Smooth muscle cell (in vitro differentiated cells): Measurements from ENCODE around the gene TNFRSF11A. TPM values are rescaled to one million over a fixed set of nuclear protein-coding genes. Genes with fewer than 3 reads are reported as not detected.

Experiments used
- DNase-seq: peaks from one replicate; lab custom pipeline; 2025; ENCODE audit not compliant: unreplicated experiment; lab: John Stamatoyannopoulos, UW
- H2AFZ ChIP-seq: fragments of 200-600 bp; sonication (generic); 2 replicates; pipeline ENCODE4 v1.6.0; 2016; ENCODE audit warnings: antibody characterized with exemption, low read depth, mild to moderate bottlenecking
- H3F3A ChIP-seq: fragments of 200-600 bp; sonication (generic); 2 replicates; pipeline ENCODE4 v1.6.0; 2017; ENCODE audit warnings: antibody characterized with exemption, low read depth
- H3K27ac ChIP-seq: fragments of 200-600 bp; sonication (generic); 2 replicates; pipeline ENCODE4 v1.5.1; 2016; ENCODE audit warnings: low read depth, mild to moderate bottlenecking
- H3K27me3 ChIP-seq: fragments of 200-600 bp; sonication (generic); 2 replicates; pipeline ENCODE4 v1.6.1; 2016; ENCODE audit warnings: low read depth, mild to moderate bottlenecking
- H3K36me3 ChIP-seq: fragments of 200-600 bp; sonication (generic); 2 replicates; pipeline ENCODE4 v1.5.1; 2016; ENCODE audit warnings: low read depth
- H3K4me1 ChIP-seq: fragments of 200-600 bp; sonication (generic); 2 replicates; pipeline ENCODE4 v1.5.1; 2016; ENCODE audit warnings: low read depth
- H3K4me2 ChIP-seq: fragments of 200-600 bp; sonication (generic); 2 replicates; pipeline ENCODE4 v1.6.0; 2016; ENCODE audit warnings: mild to moderate bottlenecking
- H3K4me3 ChIP-seq: fragments of 200-600 bp; sonication (generic); 2 replicates; pipeline ENCODE4 v1.5.1; 2016; ENCODE audit warnings: mild to moderate bottlenecking
- H3K79me2 ChIP-seq: fragments of 200-600 bp; sonication (generic); 2 replicates; pipeline ENCODE4 v1.6.0; 2016; ENCODE audit warnings: low read depth, mild to moderate bottlenecking
- H3K9ac ChIP-seq: fragments of 200-600 bp; sonication (generic); 2 replicates; pipeline ENCODE4 v1.6.0; 2016; ENCODE audit warnings: low read depth
- H3K9me3 ChIP-seq: fragments of 200-600 bp; sonication (generic); replicated peaks from 2 replicates; pipeline ENCODE4 v1.5.1; 2016; ENCODE audit warnings: low read depth
- H4K20me1 ChIP-seq: fragments of 200-600 bp; sonication (generic); 2 replicates; pipeline ENCODE4 v1.6.0; 2016; ENCODE audit warnings: low read depth
- WGBS: methylation state at CpG from one replicate; pipeline ENCODE4 v1.1.7; 2016; ENCODE audit warnings: low lambda C conversion rate; 5-methylcytosine and 5-hydroxymethylcytosine counted together
- polyA plus RNA-seq: library from polyadenylated mRNA; unstranded; fragments of >200 nt; fragmentation: Nextera tagmentation; extraction: Ambion mirVana; gene quantifications from 2 replicates; pipeline ENCODE4 v1.2.1, GENCODE V29; 2016
- total RNA-seq: library from RNA; depleted of rRNA; stranded (reverse); fragments of >200 nt; gene quantifications from 2 replicates; pipeline ENCODE4 v1.2.3, GENCODE V29; 2014
- TF ChIP-seq, protein P1 (sequence below): fragments of 200-600 bp; sonication (generic); IDR thresholded peaks from 2 replicates; pipeline ENCODE4 v1.5.1; 2017; ENCODE audit warnings: borderline replicate concordance, mild to moderate bottlenecking, antibody characterized with exemption; ENCODE audit not compliant: insufficient read depth, poor library complexity, severe bottlenecking

TNFRSF11A gene
- total and polyA plus RNA-seq, 2 experiments from 2014 or later = under 0.01 TPM; not detected in 1

DNA sequence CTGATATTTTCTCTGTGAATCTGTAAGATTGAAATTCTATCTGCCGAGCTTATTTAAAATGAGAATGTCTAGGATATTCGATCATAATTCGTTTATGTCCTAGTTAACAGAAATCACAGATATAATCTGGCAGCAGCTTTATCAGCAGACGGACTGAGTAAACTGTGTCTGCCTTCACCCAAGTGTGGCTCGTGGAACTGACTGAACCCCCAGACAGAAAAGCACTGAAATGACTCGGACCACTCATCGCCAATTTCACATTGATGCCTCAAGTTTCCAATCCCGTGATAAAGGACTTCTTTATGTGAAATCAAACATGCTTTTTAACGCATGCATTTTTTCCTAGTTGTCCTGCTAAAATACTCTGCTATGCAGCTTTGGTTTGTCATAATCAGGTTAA is 15.9 kb downstream of the TNFRSF11A start:
- Histone ChIP-seq H3K27ac (no peak overlapping the region), H3K4me3 (no peak overlapping the region), H3K4me2 (no peak overlapping the region), H3K79me2 (no peaks in the 10 kb centered on the region), H4K20me1 (no peaks in the 10 kb centered on the region), H3F3A (no peaks in the 10 kb centered on the region), H3K4me1 (peaks cover 10% of the 10 kb centered on the region), H3K27me3 (peaks cover 69% of the 10 kb centered on the region), H3K9me3 (no peaks in the 10 kb centered on the region), H3K9ac (no peak overlapping the region), H3K36me3 (no peaks in the 10 kb centered on the region), H2AFZ (no peak overlapping the region)
- TF ChIP-seq, protein P1, sequence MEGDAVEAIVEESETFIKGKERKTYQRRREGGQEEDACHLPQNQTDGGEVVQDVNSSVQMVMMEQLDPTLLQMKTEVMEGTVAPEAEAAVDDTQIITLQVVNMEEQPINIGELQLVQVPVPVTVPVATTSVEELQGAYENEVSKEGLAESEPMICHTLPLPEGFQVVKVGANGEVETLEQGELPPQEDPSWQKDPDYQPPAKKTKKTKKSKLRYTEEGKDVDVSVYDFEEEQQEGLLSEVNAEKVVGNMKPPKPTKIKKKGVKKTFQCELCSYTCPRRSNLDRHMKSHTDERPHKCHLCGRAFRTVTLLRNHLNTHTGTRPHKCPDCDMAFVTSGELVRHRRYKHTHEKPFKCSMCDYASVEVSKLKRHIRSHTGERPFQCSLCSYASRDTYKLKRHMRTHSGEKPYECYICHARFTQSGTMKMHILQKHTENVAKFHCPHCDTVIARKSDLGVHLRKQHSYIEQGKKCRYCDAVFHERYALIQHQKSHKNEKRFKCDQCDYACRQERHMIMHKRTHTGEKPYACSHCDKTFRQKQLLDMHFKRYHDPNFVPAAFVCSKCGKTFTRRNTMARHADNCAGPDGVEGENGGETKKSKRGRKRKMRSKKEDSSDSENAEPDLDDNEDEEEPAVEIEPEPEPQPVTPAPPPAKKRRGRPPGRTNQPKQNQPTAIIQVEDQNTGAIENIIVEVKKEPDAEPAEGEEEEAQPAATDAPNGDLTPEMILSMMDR = no peak
- 83% methylated on average over 9 of the region's 9 CpGs for WGBS
- DNase-seq = no peak

DNA sequence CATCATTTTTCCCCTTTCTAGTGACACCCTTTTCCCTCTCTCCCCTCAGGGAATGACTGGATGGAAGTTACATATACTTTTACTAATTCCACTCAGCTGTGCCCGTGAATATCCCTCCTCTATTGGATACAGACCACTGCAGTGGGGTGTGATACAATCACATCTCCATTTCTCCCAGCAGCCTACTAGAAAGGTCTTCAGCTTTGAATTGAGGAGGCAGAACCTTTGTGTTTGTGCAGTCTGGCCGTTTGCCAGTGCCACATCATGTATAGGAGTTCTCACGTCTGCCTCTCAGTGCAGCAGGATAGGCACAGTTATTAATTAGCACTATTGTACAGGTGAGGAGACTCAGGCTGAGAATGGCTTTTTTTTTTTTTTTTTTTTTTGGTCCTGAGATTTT is 16.4 kb downstream of the TNFRSF11A start:
- no peak overlapping the region for H3K9ac ChIP-seq
- no peaks in the 10 kb centered on the region for H3K79me2 ChIP-seq
- WGBS = 82% methylated on average over 3 of the region's 3 CpGs
- H3K27me3 ChIP-seq = peaks cover 69% of the 10 kb centered on the region
- H3K4me2 ChIP-seq = no peak overlapping the region
- H4K20me1 ChIP-seq = no peaks in the 10 kb centered on the region
- H3F3A ChIP-seq = no peaks in the 10 kb centered on the region
- H3K27ac ChIP-seq = no peak overlapping the region
- no peaks in the 10 kb centered on the region for H3K9me3 ChIP-seq
- H3K36me3 ChIP-seq = no peaks in the 10 kb centered on the region
- TF ChIP-seq, protein P1 = no peak
- DNase-seq = no peak
- H2AFZ ChIP-seq = no peak overlapping the region
- peaks cover 10% of the 10 kb centered on the region for H3K4me1 ChIP-seq
- no peak overlapping the region for H3K4me3 ChIP-seq

DNA sequence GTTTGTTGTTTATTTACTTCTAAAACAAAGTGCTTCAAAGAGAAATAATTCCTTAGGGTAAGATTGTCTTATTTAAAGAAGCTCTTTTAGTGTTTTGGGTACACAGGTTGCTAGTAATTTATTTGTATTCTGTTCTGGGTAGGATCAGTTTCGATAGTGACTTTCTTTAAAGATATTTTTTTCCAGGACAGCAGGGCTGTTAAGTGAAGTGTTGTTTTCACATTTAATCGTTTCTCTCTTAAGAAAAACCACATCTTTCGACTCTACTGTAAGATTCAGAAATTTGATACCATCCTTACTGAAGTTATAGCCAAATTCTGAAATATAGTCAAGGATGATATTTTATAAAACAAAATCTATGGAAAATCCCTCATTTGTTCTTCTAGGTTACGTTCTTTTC is 17.8 kb downstream of the TNFRSF11A start:
- peaks cover 69% of the 10 kb centered on the region for H3K27me3 ChIP-seq
- WGBS = 94% methylated on average over 4 of the region's 4 CpGs
- H2AFZ ChIP-seq = no peak overlapping the region

DNA sequence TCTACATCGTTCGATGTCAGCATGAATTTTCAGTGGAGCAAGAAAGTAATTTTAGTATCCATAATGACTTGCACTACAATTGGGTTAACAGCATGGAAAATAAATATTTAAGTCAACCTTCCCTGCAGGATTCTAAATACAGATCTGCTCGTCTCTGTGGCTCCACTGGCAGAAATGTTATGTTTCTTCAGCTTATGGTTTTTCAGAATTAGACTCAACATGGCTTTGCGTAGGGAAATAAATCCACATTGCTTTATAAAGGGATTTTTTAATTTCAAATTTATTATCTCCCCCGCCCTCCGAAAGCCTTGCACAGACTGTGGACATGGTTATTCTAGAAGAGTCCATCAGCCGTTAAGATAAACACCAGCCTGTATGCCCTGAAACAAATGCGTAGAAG is 18.2 kb downstream of the TNFRSF11A start:
- no peak overlapping the region for H3K4me2 ChIP-seq
- peaks cover 15% of the 10 kb centered on the region for H3K4me1 ChIP-seq
- H3K27me3 ChIP-seq = peaks cover 69% of the 10 kb centered on the region
- 96% methylated on average over 8 of the region's 8 CpGs for WGBS
- no peaks in the 10 kb centered on the region for H3K36me3 ChIP-seq
- H3K9me3 ChIP-seq = no peaks in the 10 kb centered on the region
- TF ChIP-seq, protein P1 = no peak
- H3K79me2 ChIP-seq = no peaks in the 10 kb centered on the region
- H4K20me1 ChIP-seq = no peaks in the 10 kb centered on the region
- H2AFZ ChIP-seq = no peak overlapping the region
- H3K9ac ChIP-seq = no peak overlapping the region
- H3F3A ChIP-seq = no peaks in the 10 kb centered on the region
- no peak overlapping the region for H3K4me3 ChIP-seq
- H3K27ac ChIP-seq = no peak overlapping the region
- no peak for DNase-seq

More for the DNA sequence above, 17.8 kb downstream of the TNFRSF11A start:
- Histone ChIP-seq H3K4me2 (no peak overlapping the region), H3K36me3 (no peaks in the 10 kb centered on the region), H4K20me1 (no peaks in the 10 kb centered on the region), H3K4me1 (peaks cover 15% of the 10 kb centered on the region), H3K79me2 (no peaks in the 10 kb centered on the region), H3K9ac (no peak overlapping the region), H3K9me3 (no peaks in the 10 kb centered on the region), H3F3A (no peaks in the 10 kb centered on the region), H3K4me3 (no peak overlapping the region), H3K27ac (no peak overlapping the region)
- DNase-seq = no peak
- TF ChIP-seq, protein P1 = no peak
